Measurements from ENCODE around the gene SOCS6. TPM values are rescaled to one million over a fixed set of nuclear protein-coding genes. Genes with fewer than 3 reads are reported as not detected.

The SOCS6 gene
- total and polyA plus RNA-seq, 2 of the 13 experiments (the other 11 are each of a cell fraction or from before 2014, with no cell fraction given): 18.6 to 38.3 TPM

DNA sequence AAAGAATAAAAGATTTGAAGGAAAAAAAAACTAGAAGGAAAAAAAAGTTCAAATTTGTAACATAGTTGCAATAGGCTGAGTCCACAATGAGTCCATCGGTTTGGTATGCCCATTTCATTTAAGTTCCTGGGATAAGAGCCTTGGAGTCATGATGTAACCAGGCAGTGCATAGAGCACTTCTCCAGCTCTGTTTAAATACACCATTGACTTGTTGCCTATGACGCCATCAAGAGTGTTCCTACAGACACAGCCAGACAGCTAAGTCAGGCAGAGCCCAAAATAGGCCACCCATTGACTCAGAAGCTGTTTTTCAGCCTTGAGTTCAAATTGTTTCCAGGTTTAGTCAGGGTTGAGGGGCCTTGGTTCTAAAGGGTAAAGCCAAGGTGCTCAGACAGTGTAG lies 44.9 kb downstream of the SOCS6 start (continued):
- TF ChIP-seq, protein P1, sequence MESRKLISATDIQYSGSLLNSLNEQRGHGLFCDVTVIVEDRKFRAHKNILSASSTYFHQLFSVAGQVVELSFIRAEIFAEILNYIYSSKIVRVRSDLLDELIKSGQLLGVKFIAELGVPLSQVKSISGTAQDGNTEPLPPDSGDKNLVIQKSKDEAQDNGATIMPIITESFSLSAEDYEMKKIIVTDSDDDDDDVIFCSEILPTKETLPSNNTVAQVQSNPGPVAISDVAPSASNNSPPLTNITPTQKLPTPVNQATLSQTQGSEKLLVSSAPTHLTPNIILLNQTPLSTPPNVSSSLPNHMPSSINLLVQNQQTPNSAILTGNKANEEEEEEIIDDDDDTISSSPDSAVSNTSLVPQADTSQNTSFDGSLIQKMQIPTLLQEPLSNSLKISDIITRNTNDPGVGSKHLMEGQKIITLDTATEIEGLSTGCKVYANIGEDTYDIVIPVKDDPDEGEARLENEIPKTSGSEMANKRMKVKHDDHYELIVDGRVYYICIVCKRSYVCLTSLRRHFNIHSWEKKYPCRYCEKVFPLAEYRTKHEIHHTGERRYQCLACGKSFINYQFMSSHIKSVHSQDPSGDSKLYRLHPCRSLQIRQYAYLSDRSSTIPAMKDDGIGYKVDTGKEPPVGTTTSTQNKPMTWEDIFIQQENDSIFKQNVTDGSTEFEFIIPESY (CRISPR knock-in tag; IDR thresholded peaks at IDR 0.05): no peak; the same call in none of the 2 replicates
- TF ChIP-seq HMGA1 (CRISPR knock-in tag; conservative IDR thresholded peaks at IDR 0.05) (no peak), IKZF1 (IDR thresholded peaks at IDR 0.05) (no peak), NBN (conservative IDR thresholded peaks at IDR 0.05) (no peak), ZFP62 (CRISPR knock-in tag; IDR thresholded peaks at IDR 0.05) (no peak), ZBTB8A (CRISPR knock-in tag; IDR thresholded peaks at IDR 0.05; ENCODE audit: borderline replicate concordance, low read depth) (no peak), KMT2A (CRISPR knock-in tag; IDR thresholded peaks at IDR 0.05) (no peak), ZFP90 (CRISPR knock-in tag; IDR thresholded peaks at IDR 0.05; ENCODE audit: borderline replicate concordance) (no peak), FLYWCH1 (CRISPR knock-in tag; IDR thresholded peaks at IDR 0.05) (no peak), JUNB (CRISPR knock-in tag; IDR thresholded peaks at IDR 0.05; ENCODE audit: borderline replicate concordance) (no peak), U2AF1 (optimal IDR thresholded peaks at IDR 0.05; ENCODE audit: low read depth, low read length) (no peak), TEAD3 (CRISPR knock-in tag; optimal IDR thresholded peaks at IDR 0.05; ENCODE audit: borderline replicate concordance) (peak; percentile 95), LCORL (IDR thresholded peaks at IDR 0.05) (peak; percentile 66; the same call in 1 of the 2 replicates), LCORL (CRISPR knock-in tag; IDR thresholded peaks at IDR 0.05) (peak; percentile 71; the same call in 1 of the 2 replicates), RXRA (CRISPR knock-in tag; IDR thresholded peaks at IDR 0.05) (peak; percentile 47; the same call in 1 of the 2 replicates), NAIF1 (CRISPR knock-in tag; IDR thresholded peaks at IDR 0.05; ENCODE audit: borderline replicate concordance) (no peak), NFE2 (CRISPR knock-in tag; IDR thresholded peaks at IDR 0.05) (no peak), ZNF75D (CRISPR knock-in tag; IDR thresholded peaks at IDR 0.05; ENCODE audit: borderline replicate concordance) (no peak)
- TF ChIP-seq, protein P2, sequence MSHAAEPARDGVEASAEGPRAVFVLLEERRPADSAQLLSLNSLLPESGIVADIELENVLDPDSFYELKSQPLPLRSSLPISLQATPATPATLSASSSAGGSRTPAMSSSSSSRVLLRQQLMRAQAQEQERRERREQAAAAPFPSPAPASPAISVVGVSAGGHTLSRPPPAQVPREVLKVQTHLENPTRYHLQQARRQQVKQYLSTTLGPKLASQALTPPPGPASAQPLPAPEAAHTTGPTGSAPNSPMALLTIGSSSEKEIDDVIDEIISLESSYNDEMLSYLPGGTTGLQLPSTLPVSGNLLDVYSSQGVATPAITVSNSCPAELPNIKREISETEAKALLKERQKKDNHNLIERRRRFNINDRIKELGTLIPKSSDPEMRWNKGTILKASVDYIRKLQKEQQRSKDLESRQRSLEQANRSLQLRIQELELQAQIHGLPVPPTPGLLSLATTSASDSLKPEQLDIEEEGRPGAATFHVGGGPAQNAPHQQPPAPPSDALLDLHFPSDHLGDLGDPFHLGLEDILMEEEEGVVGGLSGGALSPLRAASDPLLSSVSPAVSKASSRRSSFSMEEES (CRISPR knock-in tag; IDR thresholded peaks at IDR 0.05): no peak; the same call in 1 of the 2 replicates
- TF ChIP-seq, protein P3, sequence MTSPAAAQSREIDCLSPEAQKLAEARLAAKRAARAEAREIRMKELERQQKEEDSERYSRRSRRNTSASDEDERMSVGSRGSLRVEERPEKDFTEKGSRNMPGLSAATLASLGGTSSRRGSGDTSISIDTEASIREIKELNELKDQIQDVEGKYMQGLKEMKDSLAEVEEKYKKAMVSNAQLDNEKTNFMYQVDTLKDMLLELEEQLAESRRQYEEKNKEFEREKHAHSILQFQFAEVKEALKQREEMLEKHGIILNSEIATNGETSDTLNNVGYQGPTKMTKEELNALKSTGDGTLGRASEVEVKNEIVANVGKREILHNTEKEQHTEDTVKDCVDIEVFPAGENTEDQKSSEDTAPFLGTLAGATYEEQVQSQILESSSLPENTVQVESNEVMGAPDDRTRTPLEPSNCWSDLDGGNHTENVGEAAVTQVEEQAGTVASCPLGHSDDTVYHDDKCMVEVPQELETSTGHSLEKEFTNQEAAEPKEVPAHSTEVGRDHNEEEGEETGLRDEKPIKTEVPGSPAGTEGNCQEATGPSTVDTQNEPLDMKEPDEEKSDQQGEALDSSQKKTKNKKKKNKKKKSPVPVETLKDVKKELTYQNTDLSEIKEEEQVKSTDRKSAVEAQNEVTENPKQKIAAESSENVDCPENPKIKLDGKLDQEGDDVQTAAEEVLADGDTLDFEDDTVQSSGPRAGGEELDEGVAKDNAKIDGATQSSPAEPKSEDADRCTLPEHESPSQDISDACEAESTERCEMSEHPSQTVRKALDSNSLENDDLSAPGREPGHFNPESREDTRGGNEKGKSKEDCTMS (CRISPR knock-in tag; conservative IDR thresholded peaks at IDR 0.05): no peak
- TF ChIP-seq, protein P4, sequence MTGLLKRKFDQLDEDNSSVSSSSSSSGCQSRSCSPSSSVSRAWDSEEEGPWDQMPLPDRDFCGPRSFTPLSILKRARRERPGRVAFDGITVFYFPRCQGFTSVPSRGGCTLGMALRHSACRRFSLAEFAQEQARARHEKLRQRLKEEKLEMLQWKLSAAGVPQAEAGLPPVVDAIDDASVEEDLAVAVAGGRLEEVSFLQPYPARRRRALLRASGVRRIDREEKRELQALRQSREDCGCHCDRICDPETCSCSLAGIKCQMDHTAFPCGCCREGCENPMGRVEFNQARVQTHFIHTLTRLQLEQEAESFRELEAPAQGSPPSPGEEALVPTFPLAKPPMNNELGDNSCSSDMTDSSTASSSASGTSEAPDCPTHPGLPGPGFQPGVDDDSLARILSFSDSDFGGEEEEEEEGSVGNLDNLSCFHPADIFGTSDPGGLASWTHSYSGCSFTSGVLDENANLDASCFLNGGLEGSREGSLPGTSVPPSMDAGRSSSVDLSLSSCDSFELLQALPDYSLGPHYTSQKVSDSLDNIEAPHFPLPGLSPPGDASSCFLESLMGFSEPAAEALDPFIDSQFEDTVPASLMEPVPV (CRISPR knock-in tag; IDR thresholded peaks at IDR 0.05): no peak

Measured in HepG2 (cell line).